ENCODE results near the gene ANXA8L1. TPM values are rescaled to one million over a fixed set of nuclear protein-coding genes. Genes with fewer than 3 reads are reported as not detected.
"Not testable (repeated sequence)": the region's sequence is repeated elsewhere in the genome, so short reads cannot be mapped to it uniquely, and the experiment has no call there.

ANXA8L1 gene
- total RNA-seq, 1 donor from 2014 or later: 0.27 TPM

DNA sequence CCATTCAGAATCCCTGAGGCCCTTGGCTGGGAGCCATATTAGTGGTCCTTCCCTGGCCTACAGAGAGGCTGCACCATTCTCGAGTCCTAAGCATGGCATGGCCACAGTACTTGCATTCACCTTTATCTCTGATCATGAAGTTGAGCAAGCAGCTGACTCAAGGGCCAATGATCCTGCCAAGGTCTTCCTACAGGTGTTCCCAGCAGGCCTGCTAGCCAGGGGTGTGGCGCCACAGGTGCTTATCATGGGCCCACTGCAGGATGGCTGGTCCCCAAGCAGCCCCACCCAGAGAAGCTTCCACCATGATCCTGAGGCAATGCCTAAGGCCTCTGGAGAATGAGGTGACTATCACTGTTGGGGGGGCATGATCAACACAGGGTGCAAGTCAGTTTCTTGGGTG, 48.0 kb downstream of the ANXA8L1 start:
- not testable (repeated sequence) for H3K27ac Mint-ChIP-seq (ENCODE audit: unreplicated experiment); H3K4me3 Mint-ChIP-seq (ENCODE audit: unreplicated experiment); H3K27me3 Mint-ChIP-seq (ENCODE audit: low read depth); H3K4me1 Mint-ChIP-seq (ENCODE audit: low read depth); H3K9me3 Mint-ChIP-seq (ENCODE audit: low read depth); DNase-seq (ENCODE audit: low spot score); H3K36me3 Mint-ChIP-seq (ENCODE audit: low read depth)

DNA sequence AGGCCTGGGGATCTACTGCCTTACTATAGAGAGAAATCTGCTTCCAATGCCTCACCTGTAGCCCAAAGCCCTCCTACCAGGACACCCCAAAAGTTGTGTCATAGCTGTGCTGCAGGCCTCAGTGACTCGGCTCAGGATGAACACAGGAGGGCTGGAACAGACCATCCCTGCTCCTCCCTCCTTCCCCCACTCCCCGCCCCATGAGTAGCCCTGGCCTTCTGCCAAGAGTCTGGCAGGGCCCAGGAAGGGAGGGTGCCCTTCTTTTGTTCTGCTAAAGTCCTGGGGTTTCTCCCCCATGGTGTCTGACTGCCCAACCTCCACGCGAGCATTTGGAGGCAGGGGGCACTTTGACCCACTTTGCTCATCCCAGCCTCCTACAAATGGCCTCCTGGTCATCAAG, 65.4 kb downstream of the ANXA8L1 start:
- not testable (repeated sequence) for H3K36me3 Mint-ChIP-seq (ENCODE audit: low read depth); H3K27ac Mint-ChIP-seq (ENCODE audit: unreplicated experiment); H3K9me3 Mint-ChIP-seq (ENCODE audit: low read depth); H3K4me3 Mint-ChIP-seq (ENCODE audit: unreplicated experiment); DNase-seq (ENCODE audit: low spot score); H3K27me3 Mint-ChIP-seq (ENCODE audit: low read depth); H3K4me1 Mint-ChIP-seq (ENCODE audit: low read depth)

Other genes with a start within 250 kb of the ANXA8L1 start
- gene ANTXRL, start 88.8 kb upstream of the ANXA8L1 start, total RNA-seq: not detected in 3 replicates
- 0.30 to 0.53 TPM in 2 of 3 replicates, not detected in the other for gene NPY4R, start 90.2 kb downstream of the ANXA8L1 start, total RNA-seq
- 5.4 to 12.3 TPM (median 5.7 TPM) in 3 replicates for gene GPRIN2, start 180.9 kb downstream of the ANXA8L1 start, total RNA-seq
- 11.6 to 44.3 TPM (median 14.5 TPM) in 3 replicates for gene SYT15, start 203.4 kb downstream of the ANXA8L1 start, total RNA-seq